Gastroesophageal sphincter (tissue), 4 donors: ENCODE results near the gene CABP5. TPM values are rescaled to one million over a fixed set of nuclear protein-coding genes. Genes with fewer than 3 reads are reported as not detected.

Source experiments
- ATAC-seq: fragments of 150-250 bp; one replicate; pipeline ENCODE4 v1.9.1; 2016; ENCODE audit warnings: mild to moderate bottlenecking, moderate library complexity
- H3K27ac ChIP-seq, 4 donors: fragments of 200-600 bp; sonication (generic) in 3 of 4; 1 replicate in 3 of 4; 2 replicates in 1 of 4; pipeline ENCODE4 v1.5.1; 2016 to 2019
- H3K27me3 ChIP-seq: fragments of 200-600 bp; sonication (generic); one replicate; pipeline ENCODE4 v1.5.1; 2019
- H3K36me3 ChIP-seq, 2 donors: fragments of 200-600 bp; sonication (generic); one replicate each; pipeline ENCODE4 v1.5.1; 2019; ENCODE audit warnings: control low read depth in 1 of 2
- H3K4me1 ChIP-seq, 3 donors: fragments of 200-600 bp; sonication (generic); 1 replicate in 2 of 3; 2 replicates in 1 of 3; pipeline ENCODE4 v1.5.1; 2016 to 2019; ENCODE audit warnings: control low read depth in 2 of 3
- H3K4me3 ChIP-seq, 2 donors: fragments of 200-600 bp; sonication (generic); one replicate each; pipeline ENCODE4 v1.5.1; 2019; ENCODE audit warnings: mild to moderate bottlenecking in 1 of 2, moderate library complexity in 1 of 2
- H3K9me3 ChIP-seq, 3 donors: fragments of 200-600 bp; sonication (generic); one replicate each; pipeline ENCODE4 v1.5.1; 2017 to 2019; ENCODE audit warnings: control low read depth in 2 of 3
- CTCF ChIP-seq, 4 experiments: fragments of 200-600 bp in 2 of 4; fragments of 450-650 bp in 2 of 4; sonication (generic) in 1 of 4; IDR thresholded peaks; one replicate each; pipeline ENCODE4 v1.5.1; 2017 to 2019; ENCODE audit warnings: antibody characterized with exemption in 4 of 4, mild to moderate bottlenecking in 2 of 4, moderate library complexity in 2 of 4
- EP300 ChIP-seq: sonication (generic); formaldehyde crosslinking; IDR thresholded peaks from one replicate; pipeline ENCODE4 v1.6.1; 2017; ENCODE audit warnings: antibody characterized with exemption, mild to moderate bottlenecking
- POLR2A ChIP-seq, 2 donors: fragments of 450-650 bp; IDR thresholded peaks; one replicate each; pipeline ENCODE4 v1.6.1; 2017; ENCODE audit warnings: antibody characterized with exemption in 2 of 2, mild to moderate bottlenecking in 2 of 2, moderate library complexity in 1 of 2
- POLR2AphosphoS5 ChIP-seq: sonication (generic); formaldehyde crosslinking; IDR thresholded peaks from one replicate; pipeline ENCODE4 v1.6.1; 2017; ENCODE audit warnings: antibody characterized with exemption
- WGBS, 2 donors: methylation state at CpG; one replicate each; pipeline ENCODE4 v1.1.5; 2018; ENCODE audit warnings: low coverage in 1 of 2; 5-methylcytosine and 5-hydroxymethylcytosine counted together
- total RNA-seq, 4 donors: library from RNA; depleted of rRNA; stranded (reverse); fragments of >200 nt; gene quantifications; one replicate each; pipeline ENCODE4 v1.1.0, GENCODE V29; 2016

The CABP5 gene
- total RNA-seq, 4 donors from 2014 or later, result not detected

- 67 to 77% methylated on average over 4 to 6 of the region's 6 CpGs for WGBS, 2 donors
- Histone ChIP-seq H3K4me1 (no peaks in the 10 kb centered on the region), H3K36me3 (no peaks in the 10 kb centered on the region), H3K27ac (no peak overlapping the region), H3K9me3 (no peaks in the 10 kb centered on the region), H3K27me3 (peaks cover 21% of the 10 kb centered on the region), H3K4me3 (no peak overlapping the region)
- ATAC-seq, result no peak
- TF ChIP-seq POLR2A (IDR thresholded peaks at IDR 0.05) (no peak), POLR2AphosphoS5 (no peak), EP300 (no peak), CTCF (IDR thresholded peaks at IDR 0.05) (no peak)
These were observed 43.0 kb downstream of the CABP5 start for GRCh38 chr19:48000846-48001245.

GRCh38 chr19:47998800-47999199 lies 45.1 kb downstream of the CABP5 start:
- Histone ChIP-seq H3K4me1 (no peaks in the 10 kb centered on the region), H3K4me3 (no peak overlapping the region), H3K36me3 (no peaks in the 10 kb centered on the region), H3K9me3 (no peaks in the 10 kb centered on the region), H3K27ac (no peak overlapping the region), H3K27me3 (peaks cover 22% of the 10 kb centered on the region)
- 85 to 89% methylated on average over 3 to 6 of the region's 6 CpGs for WGBS, 2 donors
- no peak for ATAC-seq
- no peak for TF ChIP-seq POLR2AphosphoS5
- no peak for TF ChIP-seq EP300
- no peak for TF ChIP-seq CTCF (IDR thresholded peaks at IDR 0.05)
- TF ChIP-seq POLR2A (IDR thresholded peaks at IDR 0.05), result no peak

GRCh38 chr19:47996230-47996727 lies 47.6 kb downstream of the CABP5 start:
- TF ChIP-seq EP300 (no peak), CTCF (IDR thresholded peaks at IDR 0.05) (no peak), POLR2AphosphoS5 (no peak), POLR2A (IDR thresholded peaks at IDR 0.05) (no peak)
- Histone ChIP-seq H3K9me3 (no peaks in the 10 kb centered on the region), H3K4me1 (no peaks in the 10 kb centered on the region), H3K27ac (no peak overlapping the region), H3K36me3 (no peaks in the 10 kb centered on the region), H3K27me3 (peaks cover 43% of the 10 kb centered on the region), H3K4me3 (no peak overlapping the region)
- 47 to 50% methylated on average over 1 of the region's 1 CpG for WGBS, 2 donors
- ATAC-seq, result no peak

GRCh38 chr19:47994209-47994802 lies 49.6 kb downstream of the CABP5 start, which contains the start of gene ELSPBP1:
TSS of gene ELSPBP1 (plus strand) at chr19:47994632. CDS start at chr19:48008668, 14,036 bp downstream.
- no peaks in the 10 kb centered on the region for H3K4me1 ChIP-seq
- H3K9me3 ChIP-seq, result no peaks in the 10 kb centered on the region
- no peak within 1 kb of the TSS for H3K4me3 ChIP-seq
- peaks cover 55% of the 10 kb centered on the region for H3K27me3 ChIP-seq
- ATAC-seq, result no peak
- no peak within 1 kb of the TSS for H3K27ac ChIP-seq
- TF ChIP-seq EP300, result no peak
- no peak for TF ChIP-seq CTCF (IDR thresholded peaks at IDR 0.05)
- TF ChIP-seq POLR2A (IDR thresholded peaks at IDR 0.05), result no peak
- TF ChIP-seq POLR2AphosphoS5, result no peak
- 0 to 37% methylated on average over 2 to 5 of the region's 5 CpGs for WGBS, 2 donors
- no peaks in the 10 kb centered on the region for H3K36me3 ChIP-seq

- TF ChIP-seq POLR2AphosphoS5 (no peak), EP300 (no peak), POLR2A (IDR thresholded peaks at IDR 0.05) (no peak), CTCF (IDR thresholded peaks at IDR 0.05) (no peak)
- no peak for ATAC-seq
- Histone ChIP-seq H3K4me1 (no peaks in the 10 kb centered on the region), H3K27me3 (peaks cover 69% of the 10 kb centered on the region), H3K27ac (no peak within 1 kb of the TSS), H3K9me3 (no peaks in the 10 kb centered on the region), H3K4me3 (no peak within 1 kb of the TSS), H3K36me3 (no peaks in the 10 kb centered on the region)
- 56 to 69% methylated on average over 1 of the region's 2 CpGs for WGBS, 2 donors
These were observed 51.8 kb downstream of the CABP5 start, which contains the start of gene BSPH1 for GRCh38 chr19:47992070-47992469. TSS of gene BSPH1 (minus strand) at chr19:47992170. CDS start at chr19:47992081, 89 bp downstream.
